HG03460 (cell line): ENCODE measurements around the gene HOMER2.

Experiments used
- ATAC-seq: cut with Tn5 transposase; IDR thresholded peaks from one replicate; pipeline ENCODE4 v1.9.1; 2021; ENCODE audit not compliant: unreplicated experiment

HOMER2 gene

GRCh38 chr15:82933576-82933975 lies 18.9 kb downstream of the HOMER2 start:
- no peak for ATAC-seq

- no peak for ATAC-seq
Measured at GRCh38 chr15:82931221-82931620, 21.3 kb downstream of the HOMER2 start.

GRCh38 chr15:82930461-82930860 lies 22.1 kb downstream of the HOMER2 start:
- ATAC-seq: no peak

- ATAC-seq: no peak
Measured at GRCh38 chr15:82928711-82929110, 23.8 kb downstream of the HOMER2 start.

GRCh38 chr15:82923744-82924143 lies 28.8 kb downstream of the HOMER2 start:
- ATAC-seq: no peak

- no peak for ATAC-seq
Measured at GRCh38 chr15:82922737-82923136, 29.8 kb downstream of the HOMER2 start.

GRCh38 chr15:82921939-82922338 lies 30.6 kb downstream of the HOMER2 start:
- ATAC-seq: no peak

GRCh38 chr15:82921242-82921641 lies 31.3 kb downstream of the HOMER2 start:
- no peak for ATAC-seq

GRCh38 chr15:82919231-82919886 lies 33.2 kb downstream of the HOMER2 start:
- no peak for ATAC-seq

- ATAC-seq: no peak
Measured at GRCh38 chr15:82918607-82919230, 33.8 kb downstream of the HOMER2 start.

- no peak for ATAC-seq
Measured at GRCh38 chr15:82918162-82918561, 34.4 kb downstream of the HOMER2 start.

- no peak for ATAC-seq
Measured at GRCh38 chr15:82917249-82917648, 35.3 kb downstream of the HOMER2 start.

GRCh38 chr15:82916161-82916952 lies 36.2 kb downstream of the HOMER2 start:
- ATAC-seq: no peak

GRCh38 chr15:82914396-82914795 lies 38.1 kb downstream of the HOMER2 start:
- ATAC-seq: no peak

- ATAC-seq: no peak
Measured at GRCh38 chr15:82911458-82911857, 41.1 kb downstream of the HOMER2 start.

GRCh38 chr15:82910721-82911120 lies 41.8 kb downstream of the HOMER2 start:
- no peak for ATAC-seq

GRCh38 chr15:82909080-82909815 lies 43.3 kb downstream of the HOMER2 start:
- ATAC-seq: no peak

- ATAC-seq: no peak
Measured at GRCh38 chr15:82907350-82907749, 45.2 kb downstream of the HOMER2 start.

GRCh38 chr15:82904574-82904973 lies 47.9 kb downstream of the HOMER2 start:
- no peak for ATAC-seq

GRCh38 chr15:82903511-82903910 lies 49.0 kb downstream of the HOMER2 start:
- no peak for ATAC-seq

GRCh38 chr15:82901114-82901805 lies 51.3 kb downstream of the HOMER2 start:
- ATAC-seq: no peak
